ENCODE measurements around the gene MANF.

The MANF gene

DNA sequence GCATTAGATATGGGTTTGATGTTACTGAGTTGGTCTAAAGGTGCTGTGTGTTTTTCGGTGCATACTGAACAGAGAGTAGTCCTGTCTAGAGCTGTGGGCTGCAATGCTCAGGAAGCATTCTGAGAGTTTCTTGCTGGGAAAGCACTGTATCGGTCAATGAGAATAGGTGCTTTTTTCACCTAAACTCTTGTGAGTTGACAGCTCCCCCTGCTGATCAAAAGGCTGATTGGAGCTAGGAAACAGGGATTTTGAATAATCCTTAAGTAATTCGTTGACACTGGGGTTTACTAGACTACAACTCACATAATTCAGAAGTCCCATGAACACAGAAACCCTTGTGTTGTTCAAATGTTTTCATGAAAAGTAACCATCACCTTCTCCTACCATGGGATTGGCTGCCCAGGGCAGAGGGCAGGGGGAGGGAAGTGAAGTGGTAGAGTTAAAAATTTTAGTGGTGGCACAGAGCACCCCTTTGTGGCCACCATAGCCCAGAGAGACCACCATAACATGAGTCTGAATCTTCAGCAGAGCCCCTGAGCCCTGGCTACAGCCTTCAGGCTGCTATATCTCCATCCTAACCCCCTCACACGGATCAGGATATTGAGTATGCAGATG lies 13.0 kb upstream of the MANF start:
- no peak overlapping the region for H3K9ac ChIP-seq (ENCODE audit: low read depth in 1 of 2, low read length in 2 of 2)
- no peaks in the 10 kb centered on the region for H3K4me1 ChIP-seq (ENCODE audit: control insufficient read depth in 2 of 2, insufficient read depth in 2 of 2, low read length in 2 of 2)
- H3K36me3 ChIP-seq (ENCODE audit: control insufficient read depth in 2 of 2, insufficient read depth in 2 of 2, low read length in 2 of 2) = no peaks in the 10 kb centered on the region
- H3K27me3 ChIP-seq (ENCODE audit: control insufficient read depth in 2 of 2, insufficient read depth in 2 of 2, low read length in 2 of 2) = peaks cover 3% of the 10 kb centered on the region in 2 donors
- H3K27ac ChIP-seq (ENCODE audit: low read depth in 2 of 2, low read length in 2 of 2) = no peak overlapping the region
- H3K9me3 ChIP-seq (ENCODE audit: control insufficient read depth in 2 of 2, low read length in 2 of 2) = no peaks in the 10 kb centered on the region
- H3K4me3 ChIP-seq (ENCODE audit: low read length in 2 of 2) = no peak overlapping the region

DNA sequence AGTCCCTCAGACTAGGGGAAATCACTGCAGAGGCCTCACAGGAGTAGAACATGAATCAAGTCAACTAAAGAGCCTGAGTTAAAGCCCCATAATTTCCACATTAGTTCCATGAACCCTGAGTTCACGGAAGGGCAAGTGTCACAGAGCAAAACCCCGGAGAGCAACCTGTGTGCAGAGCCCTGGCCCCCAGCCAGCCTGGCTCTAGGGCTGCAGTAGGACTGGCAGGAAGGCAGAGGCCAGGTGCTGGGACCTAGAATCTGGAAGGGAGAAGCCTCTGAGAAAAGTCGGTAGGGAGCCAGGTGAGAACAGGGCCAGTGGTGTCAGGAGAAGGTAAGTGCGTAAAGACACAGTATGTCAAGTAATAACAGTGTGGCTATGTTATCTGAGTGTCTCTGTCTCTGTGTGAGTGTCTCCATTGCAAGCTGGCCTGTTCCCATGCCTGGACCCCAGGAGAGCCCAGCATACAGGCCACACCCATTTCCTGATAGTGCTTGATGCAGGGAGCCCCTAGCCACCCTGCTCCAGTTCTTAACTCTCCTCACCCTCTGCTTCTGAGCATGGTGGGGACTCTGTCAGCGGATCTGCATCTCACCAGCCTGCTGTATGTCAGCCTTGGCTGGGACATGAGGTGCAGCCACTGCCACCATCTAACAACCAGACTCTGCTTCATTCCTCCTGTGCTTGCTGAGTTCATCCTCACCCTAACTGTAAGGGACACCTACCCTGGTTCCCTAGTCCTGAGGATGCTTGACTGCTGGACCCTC lies 11.3 kb upstream of the MANF start:
- Histone ChIP-seq H3K9ac (ENCODE audit: low read depth in 1 of 2, low read length in 2 of 2) (no peak overlapping the region), H3K27me3 (ENCODE audit: control insufficient read depth in 2 of 2, insufficient read depth in 2 of 2, low read length in 2 of 2) (peaks cover 3 to 5% of the 10 kb centered on the region in 2 donors), H3K27ac (ENCODE audit: low read depth in 2 of 2, low read length in 2 of 2) (no peak overlapping the region), H3K9me3 (ENCODE audit: control insufficient read depth in 2 of 2, low read length in 2 of 2) (no peaks in the 10 kb centered on the region), H3K4me1 (ENCODE audit: control insufficient read depth in 2 of 2, insufficient read depth in 2 of 2, low read length in 2 of 2) (no peaks in the 10 kb centered on the region), H3K4me3 (ENCODE audit: low read length in 2 of 2) (no peak overlapping the region), H3K36me3 (ENCODE audit: control insufficient read depth in 2 of 2, insufficient read depth in 2 of 2, low read length in 2 of 2) (no peaks in the 10 kb centered on the region)

- Histone ChIP-seq H3K27ac (ENCODE audit: low read depth in 2 of 2, low read length in 2 of 2) (no peak overlapping the region), H3K4me1 (ENCODE audit: control insufficient read depth in 2 of 2, insufficient read depth in 2 of 2, low read length in 2 of 2) (no peaks in the 10 kb centered on the region), H3K27me3 (ENCODE audit: control insufficient read depth in 2 of 2, insufficient read depth in 2 of 2, low read length in 2 of 2) (peaks cover 3 to 5% of the 10 kb centered on the region in 2 donors), H3K36me3 (ENCODE audit: control insufficient read depth in 2 of 2, insufficient read depth in 2 of 2, low read length in 2 of 2) (no peaks in the 10 kb centered on the region), H3K9ac (ENCODE audit: low read depth in 1 of 2, low read length in 2 of 2) (no peak overlapping the region), H3K9me3 (ENCODE audit: control insufficient read depth in 2 of 2, low read length in 2 of 2) (no peaks in the 10 kb centered on the region), H3K4me3 (ENCODE audit: low read length in 2 of 2) (no peak overlapping the region)
Measured at GRCh38 chr3:51374456-51374855, 10.6 kb upstream of the MANF start.

DNA sequence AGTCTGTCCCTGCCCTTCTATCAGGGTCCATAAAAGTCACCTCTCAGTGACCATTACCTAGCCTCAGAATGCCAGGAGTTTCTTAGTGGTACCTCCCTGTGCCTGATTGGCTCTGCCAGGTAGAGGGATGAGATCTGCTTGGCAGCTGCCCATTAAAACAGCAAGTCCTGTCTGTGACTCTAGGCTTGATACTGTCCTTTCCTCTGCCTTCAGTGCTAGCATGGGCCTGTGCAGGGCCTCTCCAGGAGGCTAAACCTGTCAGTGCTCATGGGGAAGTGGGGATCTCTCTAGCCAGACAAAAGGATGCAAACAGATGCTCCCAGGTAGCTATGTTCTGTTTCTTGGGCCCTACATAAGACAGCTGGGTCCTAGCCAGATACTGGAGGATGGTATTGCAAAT lies 10.0 kb upstream of the MANF start:
- H3K4me1 ChIP-seq (ENCODE audit: control insufficient read depth in 2 of 2, insufficient read depth in 2 of 2, low read length in 2 of 2) = no peaks in the 10 kb centered on the region
- no peaks in the 10 kb centered on the region for H3K36me3 ChIP-seq (ENCODE audit: control insufficient read depth in 2 of 2, insufficient read depth in 2 of 2, low read length in 2 of 2)
- no peak overlapping the region for H3K4me3 ChIP-seq (ENCODE audit: low read length in 2 of 2)
- H3K27me3 ChIP-seq (ENCODE audit: control insufficient read depth in 2 of 2, insufficient read depth in 2 of 2, low read length in 2 of 2) = peaks cover 2 to 3% of the 10 kb centered on the region in 2 donors
- H3K27ac ChIP-seq (ENCODE audit: low read depth in 2 of 2, low read length in 2 of 2) = no peak overlapping the region
- H3K9me3 ChIP-seq (ENCODE audit: control insufficient read depth in 2 of 2, low read length in 2 of 2) = no peaks in the 10 kb centered on the region
- H3K9ac ChIP-seq (ENCODE audit: low read depth in 1 of 2, low read length in 2 of 2) = no peak overlapping the region

- H3K9ac ChIP-seq (ENCODE audit: low read depth in 1 of 2, low read length in 2 of 2) = no peak overlapping the region
- no peak overlapping the region for H3K27ac ChIP-seq (ENCODE audit: low read depth in 2 of 2, low read length in 2 of 2)
- no peaks in the 10 kb centered on the region for H3K36me3 ChIP-seq (ENCODE audit: control insufficient read depth in 2 of 2, insufficient read depth in 2 of 2, low read length in 2 of 2)
- peaks cover 2 to 3% of the 10 kb centered on the region in 2 donors for H3K27me3 ChIP-seq (ENCODE audit: control insufficient read depth in 2 of 2, insufficient read depth in 2 of 2, low read length in 2 of 2)
- no peaks in the 10 kb centered on the region for H3K9me3 ChIP-seq (ENCODE audit: control insufficient read depth in 2 of 2, low read length in 2 of 2)
- H3K4me1 ChIP-seq (ENCODE audit: control insufficient read depth in 2 of 2, insufficient read depth in 2 of 2, low read length in 2 of 2) = no peaks in the 10 kb centered on the region
- H3K4me3 ChIP-seq (ENCODE audit: low read length in 2 of 2) = no peak overlapping the region
Measured at GRCh38 chr3:51375571-51375970, 9.5 kb upstream of the MANF start.

DNA sequence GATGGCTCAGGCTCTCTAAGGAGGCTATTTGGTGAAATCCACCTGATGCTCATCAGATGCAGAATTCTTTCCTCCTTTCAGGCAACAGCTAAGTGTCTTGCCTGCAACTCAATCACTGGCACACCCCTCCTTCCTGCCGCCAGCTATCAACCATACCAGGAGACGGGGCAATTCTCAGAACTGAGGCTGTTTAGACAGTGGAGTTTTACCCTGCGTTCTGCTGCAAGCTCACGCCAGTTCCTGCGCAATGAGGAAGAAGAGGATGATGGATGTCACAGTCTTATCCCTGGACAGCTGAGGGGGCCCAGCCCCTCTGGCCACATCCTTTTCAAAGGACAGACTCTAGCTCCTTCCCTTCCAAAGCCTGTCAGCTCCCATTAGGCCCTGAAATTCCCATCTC lies 7.0 kb upstream of the MANF start:
- Histone ChIP-seq H3K36me3 (ENCODE audit: control insufficient read depth in 2 of 2, insufficient read depth in 2 of 2, low read length in 2 of 2) (no peaks in the 10 kb centered on the region), H3K27me3 (ENCODE audit: control insufficient read depth in 2 of 2, insufficient read depth in 2 of 2, low read length in 2 of 2) (peaks cover 2 to 3% of the 10 kb centered on the region in 2 donors), H3K4me3 (ENCODE audit: low read length in 2 of 2) (no peak overlapping the region), H3K9ac (ENCODE audit: low read depth in 1 of 2, low read length in 2 of 2) (no peak overlapping the region), H3K27ac (ENCODE audit: low read depth in 2 of 2, low read length in 2 of 2) (no peak overlapping the region), H3K4me1 (ENCODE audit: control insufficient read depth in 2 of 2, insufficient read depth in 2 of 2, low read length in 2 of 2) (no peaks in the 10 kb centered on the region), H3K9me3 (ENCODE audit: control insufficient read depth in 2 of 2, low read length in 2 of 2) (no peaks in the 10 kb centered on the region)

DNA sequence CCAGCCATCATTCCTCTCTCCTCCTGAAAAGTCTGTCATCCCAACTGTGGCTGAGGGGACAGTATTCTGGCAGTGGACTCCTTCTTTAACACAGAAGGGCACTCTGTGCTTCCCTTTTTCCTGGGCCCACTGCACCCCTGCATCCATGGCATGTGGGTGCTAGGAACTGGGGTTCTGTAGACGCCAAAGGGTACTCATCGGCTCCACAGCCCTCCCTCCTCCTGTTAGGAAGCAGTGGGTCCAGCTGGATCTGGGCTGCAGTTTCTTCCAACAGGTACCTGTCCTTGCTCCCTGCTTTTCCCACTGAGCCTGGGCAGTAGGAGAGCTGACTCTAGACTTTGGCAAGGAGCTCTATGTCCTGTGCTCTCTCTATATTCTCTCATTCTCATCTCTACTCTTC lies 6.4 kb upstream of the MANF start:
- peaks cover 2 to 3% of the 10 kb centered on the region in 2 donors for H3K27me3 ChIP-seq (ENCODE audit: control insufficient read depth in 2 of 2, insufficient read depth in 2 of 2, low read length in 2 of 2)
- H3K36me3 ChIP-seq (ENCODE audit: control insufficient read depth in 2 of 2, insufficient read depth in 2 of 2, low read length in 2 of 2) = no peaks in the 10 kb centered on the region
- H3K27ac ChIP-seq (ENCODE audit: low read depth in 2 of 2, low read length in 2 of 2) = no peak overlapping the region
- no peak overlapping the region for H3K4me3 ChIP-seq (ENCODE audit: low read length in 2 of 2)
- H3K9me3 ChIP-seq (ENCODE audit: control insufficient read depth in 2 of 2, low read length in 2 of 2) = no peaks in the 10 kb centered on the region
- H3K9ac ChIP-seq (ENCODE audit: low read depth in 1 of 2, low read length in 2 of 2) = no peak overlapping the region
- peaks cover 0 to 4% of the 10 kb centered on the region in 2 donors for H3K4me1 ChIP-seq (ENCODE audit: control insufficient read depth in 2 of 2, insufficient read depth in 2 of 2, low read length in 2 of 2)

GRCh38 chr3:51379301-51379700 lies 5.8 kb upstream of the MANF start:
- Histone ChIP-seq H3K9me3 (ENCODE audit: control insufficient read depth in 2 of 2, low read length in 2 of 2) (no peaks in the 10 kb centered on the region), H3K4me3 (ENCODE audit: low read length in 2 of 2) (no peak overlapping the region), H3K4me1 (ENCODE audit: control insufficient read depth in 2 of 2, insufficient read depth in 2 of 2, low read length in 2 of 2) (peaks cover 3 to 10% of the 10 kb centered on the region in 2 donors), H3K27ac (ENCODE audit: low read depth in 2 of 2, low read length in 2 of 2) (no peak overlapping the region), H3K27me3 (ENCODE audit: control insufficient read depth in 2 of 2, insufficient read depth in 2 of 2, low read length in 2 of 2) (peaks cover 2 to 3% of the 10 kb centered on the region in 2 donors), H3K36me3 (ENCODE audit: control insufficient read depth in 2 of 2, insufficient read depth in 2 of 2, low read length in 2 of 2) (no peaks in the 10 kb centered on the region), H3K9ac (ENCODE audit: low read depth in 1 of 2, low read length in 2 of 2) (no peak overlapping the region)

DNA sequence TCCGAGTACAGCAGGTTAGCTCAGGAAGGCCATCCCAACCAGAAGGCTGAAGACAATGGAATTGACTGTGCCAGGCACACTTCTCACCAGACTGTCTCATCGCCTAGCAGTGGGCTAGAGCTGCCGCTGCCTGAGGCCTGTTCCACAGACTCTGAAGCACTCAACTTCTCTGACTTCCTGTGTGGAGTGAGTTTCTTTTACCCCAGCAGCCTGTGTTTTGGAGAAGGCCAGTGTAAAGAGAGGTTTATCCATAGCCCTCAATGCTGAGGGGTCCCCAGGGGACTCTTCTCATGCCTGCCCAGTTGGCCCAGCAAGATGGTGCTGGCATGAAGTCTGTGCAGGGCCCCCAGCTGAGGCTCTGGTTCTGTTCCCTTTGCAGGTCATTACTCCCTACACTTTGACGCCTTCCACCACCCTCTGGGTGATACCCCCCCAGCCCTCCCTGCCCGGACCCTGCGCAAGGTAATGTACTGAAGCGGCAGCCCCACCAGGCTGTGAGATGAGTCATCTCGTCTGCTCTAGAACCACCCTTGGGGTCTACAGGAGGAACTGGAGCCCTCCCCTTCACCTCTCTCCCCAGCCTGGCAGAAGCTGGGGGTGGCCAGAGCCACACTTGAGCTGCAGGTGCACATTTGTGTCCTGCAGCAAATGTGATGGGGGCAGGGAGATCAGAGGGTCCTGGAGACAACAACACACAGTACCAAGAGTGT lies 5.2 kb upstream of the MANF start:
- Histone ChIP-seq H3K27me3 (ENCODE audit: control insufficient read depth in 2 of 2, insufficient read depth in 2 of 2, low read length in 2 of 2) (peaks cover 2 to 3% of the 10 kb centered on the region in 2 donors), H3K36me3 (ENCODE audit: control insufficient read depth in 2 of 2, insufficient read depth in 2 of 2, low read length in 2 of 2) (no peaks in the 10 kb centered on the region), H3K4me3 (ENCODE audit: low read length in 2 of 2) (no peak overlapping the region), H3K9me3 (ENCODE audit: control insufficient read depth in 2 of 2, low read length in 2 of 2) (no peaks in the 10 kb centered on the region), H3K9ac (ENCODE audit: low read depth in 1 of 2, low read length in 2 of 2) (no peak overlapping the region), H3K27ac (ENCODE audit: low read depth in 2 of 2, low read length in 2 of 2) (no peak overlapping the region), H3K4me1 (ENCODE audit: control insufficient read depth in 2 of 2, insufficient read depth in 2 of 2, low read length in 2 of 2) (peaks cover 3 to 11% of the 10 kb centered on the region in 2 donors)
